GM12878 (cell line): ENCODE measurements around the gene POR. TPM values are rescaled to one million over a fixed set of nuclear protein-coding genes. Genes with fewer than 3 reads are reported as not detected.
A peak's percentile ranks its signal among the peaks of the same experiment; 100 is the strongest.

Experiments used
- ASH2L ChIP-seq: fragments of 300-600, 200-600 bp; sonication (generic); IDR thresholded peaks from 2 replicates; pipeline ENCODE4 v1.6.1; 2017; ENCODE audit warnings: low read depth, mild to moderate bottlenecking, borderline replicate concordance
- BRCA1 ChIP-seq: IDR thresholded peaks from 2 replicates; pipeline ENCODE4 v1.6.1; 2011; ENCODE audit warnings: low read depth, low read length, improper control_type of control experiment
- ETV6 ChIP-seq, 2 experiments: fragments of 450-650 bp in 1 of 2; IDR thresholded peaks in 1 of 2; conservative IDR thresholded peaks in 1 of 2; 2 replicates each; pipeline ENCODE4 v1.6.1; 2014; ENCODE audit warnings: antibody characterized with exemption in 1 of 2, borderline replicate concordance in 1 of 2, low read depth in 1 of 2, mild to moderate bottlenecking in 1 of 2, moderate library complexity in 1 of 2
- IKZF2 ChIP-seq, 2 experiments: fragments of 450-650 bp; IDR thresholded peaks; 2 replicates each; pipeline ENCODE4 v1.6.1; 2017; ENCODE audit warnings: mild to moderate bottlenecking in 2 of 2, moderate library complexity in 2 of 2
- IRF4 ChIP-seq: IDR thresholded peaks from 2 replicates; pipeline ENCODE4 v1.6.1; 2011; ENCODE audit warnings: low read depth, low read length
- MTA3 ChIP-seq: IDR thresholded peaks from 2 replicates; pipeline ENCODE4 v1.6.1; 2012; ENCODE audit warnings: low read length, inconsistent platforms, borderline replicate concordance
- NFIC ChIP-seq: IDR thresholded peaks from 2 replicates; pipeline ENCODE4 v1.6.1; 2012; ENCODE audit warnings: low read depth, mild to moderate bottlenecking, inconsistent platforms, low read length, moderate library complexity
- NFYB ChIP-seq: IDR thresholded peaks from 2 replicates; pipeline ENCODE4 v1.6.1; 2011; ENCODE audit warnings: low read depth, mild to moderate bottlenecking, low read length, improper control_type of control experiment, moderate library complexity; ENCODE audit not compliant: insufficient read depth
- PML ChIP-seq: IDR thresholded peaks from 2 replicates; pipeline ENCODE4 v1.6.1; 2012; ENCODE audit warnings: low read length, inconsistent platforms
- STAT1 ChIP-seq: fragments of 450-650 bp; conservative IDR thresholded peaks from 2 replicates; pipeline ENCODE4 v1.6.1; 2014; ENCODE audit warnings: antibody characterized with exemption, mild to moderate bottlenecking
- SUZ12 ChIP-seq: fragments of 200-600 bp; sonication (generic); IDR thresholded peaks from one replicate; pipeline ENCODE4 v1.6.1; 2018; ENCODE audit warnings: antibody characterized with exemption, mild to moderate bottlenecking; ENCODE audit not compliant: unreplicated experiment
- YY1 ChIP-seq: IDR thresholded peaks from 2 replicates; pipeline ENCODE4 v1.6.1; 2011; ENCODE audit warnings: low read depth, mild to moderate bottlenecking, low read length
- polyA plus RNA-seq, 11 experiments: library from polyadenylated mRNA; depleted of rRNA in 4 of 11; unstranded in 6 of 11; stranded (reverse) in 5 of 11; fragments of >200 nt; fragmentation: Nextera tagmentation in 4 of 11; fragmentation: Illumina TruSeq in 1 of 11; extraction: Ambion mirVana in 4 of 11; extraction: Trizol in 1 of 11; gene quantifications; 1 replicate in 1 of 11; 2 replicates in 10 of 11; pipeline versions ENCODE4 v1.2.1 to v1.2.3, GENCODE V29; 2011 to 2016; ENCODE audit warnings: inconsistent platforms in 2 of 11, missing spikeins in 2 of 11, low read depth in 1 of 11
- total RNA-seq, 4 experiments: library from RNA; depleted of rRNA in 3 of 4; stranded (reverse); fragments of >200 nt in 3 of 4; fragmentation: Illumina TruSeq in 1 of 4; extraction: Trizol in 1 of 4; gene quantifications; 2 replicates each; pipeline versions ENCODE4 v1.2.1 to v1.2.3, GENCODE V29; 2013 to 2021
- TF ChIP-seq, protein P1 (sequence below): IDR thresholded peaks from 2 replicates; pipeline ENCODE4 v1.6.1; 2011; ENCODE audit warnings: borderline replicate concordance, low read depth, mild to moderate bottlenecking, moderate library complexity, mixed read lengths, low read length; ENCODE audit not compliant: insufficient read depth; ENCODE audit errors: extremely low read length
- TF ChIP-seq, protein P2 (sequence below): fragments of 450-650 bp; IDR thresholded peaks from 2 replicates; pipeline ENCODE4 v1.6.1; 2014; ENCODE audit warnings: mild to moderate bottlenecking
- TF ChIP-seq, protein P3 (sequence below): IDR thresholded peaks from 2 replicates; pipeline ENCODE4 v1.6.1; 2012; ENCODE audit warnings: improper control_type of control experiment, low read depth, low read length; ENCODE audit not compliant: insufficient replicate concordance
- TF ChIP-seq, protein P4 (sequence below): fragments of 150-350 bp; IDR thresholded peaks from 2 replicates; pipeline ENCODE4 v1.6.1; 2014; ENCODE audit warnings: mild to moderate bottlenecking, low read depth, low read length

The POR gene
- total and polyA plus RNA-seq, 10 of the 15 experiments (the other 5 are each of a cell fraction or from before 2014, with no cell fraction given): 2.2 to 75.8 (median 35.9) TPM

DNA sequence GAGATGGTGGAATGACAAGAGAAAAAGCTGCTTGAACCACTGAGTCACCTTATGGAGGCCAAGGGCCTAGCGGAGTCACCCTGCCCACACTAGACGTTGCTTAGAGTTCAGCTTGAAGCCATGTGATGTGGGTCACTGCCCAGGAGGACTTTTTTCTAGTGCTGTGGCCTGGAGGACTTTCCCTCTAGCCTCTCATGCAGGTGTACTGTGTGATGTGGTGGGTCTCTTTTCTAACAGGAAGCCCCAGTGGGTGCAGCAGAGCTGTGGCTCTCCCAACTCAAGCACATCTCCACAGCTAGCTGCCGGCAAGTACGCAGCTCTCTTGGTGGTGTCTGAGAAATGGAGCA, 13.6 kb downstream of the POR start (continued):
- TF ChIP-seq, protein P1, sequence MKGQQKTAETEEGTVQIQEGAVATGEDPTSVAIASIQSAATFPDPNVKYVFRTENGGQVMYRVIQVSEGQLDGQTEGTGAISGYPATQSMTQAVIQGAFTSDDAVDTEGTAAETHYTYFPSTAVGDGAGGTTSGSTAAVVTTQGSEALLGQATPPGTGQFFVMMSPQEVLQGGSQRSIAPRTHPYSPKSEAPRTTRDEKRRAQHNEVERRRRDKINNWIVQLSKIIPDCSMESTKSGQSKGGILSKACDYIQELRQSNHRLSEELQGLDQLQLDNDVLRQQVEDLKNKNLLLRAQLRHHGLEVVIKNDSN: peak; percentile 5
- TF ChIP-seq ASH2L (no peak), IKZF2 (IDR thresholded peaks at IDR 0.05) (0 out of 4 replicates have a peak, but pooled peaks of 1 of the 2 experiments have one; percentile 14), IRF4 (0 out of 2 replicates have a peak, but pooled peaks have one; percentile 23), BRCA1 (no peak), ETV6 (conservative IDR thresholded peaks at IDR 0.05 in 1 of 2, IDR thresholded peaks at IDR 0.05 in 1 of 2; ENCODE audit: borderline replicate concordance in 1 of 2, low read depth in 1 of 2) (peak in 1 of 2 experiments; percentile 32; a peak in 1 of 4 replicates), YY1 (no peak), NFYB (0 out of 2 replicates have a peak, but pooled peaks have one; percentile 8), PML (peak; percentile 68; the same call in 1 of the 2 replicates), MTA3 (peak; percentile 72; the same call in 1 of the 2 replicates), NFIC (peak; percentile 80; the same call in 1 of the 2 replicates), SUZ12 (no peak), STAT1 (no peak)
- TF ChIP-seq, protein P2, sequence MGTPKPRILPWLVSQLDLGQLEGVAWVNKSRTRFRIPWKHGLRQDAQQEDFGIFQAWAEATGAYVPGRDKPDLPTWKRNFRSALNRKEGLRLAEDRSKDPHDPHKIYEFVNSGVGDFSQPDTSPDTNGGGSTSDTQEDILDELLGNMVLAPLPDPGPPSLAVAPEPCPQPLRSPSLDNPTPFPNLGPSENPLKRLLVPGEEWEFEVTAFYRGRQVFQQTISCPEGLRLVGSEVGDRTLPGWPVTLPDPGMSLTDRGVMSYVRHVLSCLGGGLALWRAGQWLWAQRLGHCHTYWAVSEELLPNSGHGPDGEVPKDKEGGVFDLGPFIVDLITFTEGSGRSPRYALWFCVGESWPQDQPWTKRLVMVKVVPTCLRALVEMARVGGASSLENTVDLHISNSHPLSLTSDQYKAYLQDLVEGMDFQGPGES: no peak
- TF ChIP-seq, protein P3, sequence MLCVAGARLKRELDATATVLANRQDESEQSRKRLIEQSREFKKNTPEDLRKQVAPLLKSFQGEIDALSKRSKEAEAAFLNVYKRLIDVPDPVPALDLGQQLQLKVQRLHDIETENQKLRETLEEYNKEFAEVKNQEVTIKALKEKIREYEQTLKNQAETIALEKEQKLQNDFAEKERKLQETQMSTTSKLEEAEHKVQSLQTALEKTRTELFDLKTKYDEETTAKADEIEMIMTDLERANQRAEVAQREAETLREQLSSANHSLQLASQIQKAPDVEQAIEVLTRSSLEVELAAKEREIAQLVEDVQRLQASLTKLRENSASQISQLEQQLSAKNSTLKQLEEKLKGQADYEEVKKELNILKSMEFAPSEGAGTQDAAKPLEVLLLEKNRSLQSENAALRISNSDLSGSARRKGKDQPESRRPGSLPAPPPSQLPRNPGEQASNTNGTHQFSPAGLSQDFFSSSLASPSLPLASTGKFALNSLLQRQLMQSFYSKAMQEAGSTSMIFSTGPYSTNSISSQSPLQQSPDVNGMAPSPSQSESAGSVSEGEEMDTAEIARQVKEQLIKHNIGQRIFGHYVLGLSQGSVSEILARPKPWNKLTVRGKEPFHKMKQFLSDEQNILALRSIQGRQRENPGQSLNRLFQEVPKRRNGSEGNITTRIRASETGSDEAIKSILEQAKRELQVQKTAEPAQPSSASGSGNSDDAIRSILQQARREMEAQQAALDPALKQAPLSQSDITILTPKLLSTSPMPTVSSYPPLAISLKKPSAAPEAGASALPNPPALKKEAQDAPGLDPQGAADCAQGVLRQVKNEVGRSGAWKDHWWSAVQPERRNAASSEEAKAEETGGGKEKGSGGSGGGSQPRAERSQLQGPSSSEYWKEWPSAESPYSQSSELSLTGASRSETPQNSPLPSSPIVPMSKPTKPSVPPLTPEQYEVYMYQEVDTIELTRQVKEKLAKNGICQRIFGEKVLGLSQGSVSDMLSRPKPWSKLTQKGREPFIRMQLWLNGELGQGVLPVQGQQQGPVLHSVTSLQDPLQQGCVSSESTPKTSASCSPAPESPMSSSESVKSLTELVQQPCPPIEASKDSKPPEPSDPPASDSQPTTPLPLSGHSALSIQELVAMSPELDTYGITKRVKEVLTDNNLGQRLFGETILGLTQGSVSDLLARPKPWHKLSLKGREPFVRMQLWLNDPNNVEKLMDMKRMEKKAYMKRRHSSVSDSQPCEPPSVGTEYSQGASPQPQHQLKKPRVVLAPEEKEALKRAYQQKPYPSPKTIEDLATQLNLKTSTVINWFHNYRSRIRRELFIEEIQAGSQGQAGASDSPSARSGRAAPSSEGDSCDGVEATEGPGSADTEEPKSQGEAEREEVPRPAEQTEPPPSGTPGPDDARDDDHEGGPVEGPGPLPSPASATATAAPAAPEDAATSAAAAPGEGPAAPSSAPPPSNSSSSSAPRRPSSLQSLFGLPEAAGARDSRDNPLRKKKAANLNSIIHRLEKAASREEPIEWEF: no peak
- TF ChIP-seq, protein P4, sequence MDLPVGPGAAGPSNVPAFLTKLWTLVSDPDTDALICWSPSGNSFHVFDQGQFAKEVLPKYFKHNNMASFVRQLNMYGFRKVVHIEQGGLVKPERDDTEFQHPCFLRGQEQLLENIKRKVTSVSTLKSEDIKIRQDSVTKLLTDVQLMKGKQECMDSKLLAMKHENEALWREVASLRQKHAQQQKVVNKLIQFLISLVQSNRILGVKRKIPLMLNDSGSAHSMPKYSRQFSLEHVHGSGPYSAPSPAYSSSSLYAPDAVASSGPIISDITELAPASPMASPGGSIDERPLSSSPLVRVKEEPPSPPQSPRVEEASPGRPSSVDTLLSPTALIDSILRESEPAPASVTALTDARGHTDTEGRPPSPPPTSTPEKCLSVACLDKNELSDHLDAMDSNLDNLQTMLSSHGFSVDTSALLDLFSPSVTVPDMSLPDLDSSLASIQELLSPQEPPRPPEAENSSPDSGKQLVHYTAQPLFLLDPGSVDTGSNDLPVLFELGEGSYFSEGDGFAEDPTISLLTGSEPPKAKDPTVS: no peak
